GM12801 (cell line): Measurements from ENCODE around the gene RNF103.

Experiments
- CTCF ChIP-seq: IDR thresholded peaks from one replicate; pipeline ENCODE4 v1.5.1; 2011; ENCODE audit warnings: control low read depth; ENCODE audit not compliant: insufficient read length; ENCODE audit errors: extremely low read depth

Gene RNF103

GRCh38 chr2:86648681-86649080, 25.0 kb upstream of the RNF103 start:
- TF ChIP-seq CTCF = no peak

GRCh38 chr2:86646865-86647264, 23.2 kb upstream of the RNF103 start:
- no peak for TF ChIP-seq CTCF

- TF ChIP-seq CTCF = no peak
These were observed 22.7 kb upstream of the RNF103 start for GRCh38 chr2:86646329-86646728.

GRCh38 chr2:86645752-86646151, 22.1 kb upstream of the RNF103 start:
- TF ChIP-seq CTCF = no peak

GRCh38 chr2:86638712-86639111, 15.0 kb upstream of the RNF103 start:
- no peak for TF ChIP-seq CTCF

DNA sequence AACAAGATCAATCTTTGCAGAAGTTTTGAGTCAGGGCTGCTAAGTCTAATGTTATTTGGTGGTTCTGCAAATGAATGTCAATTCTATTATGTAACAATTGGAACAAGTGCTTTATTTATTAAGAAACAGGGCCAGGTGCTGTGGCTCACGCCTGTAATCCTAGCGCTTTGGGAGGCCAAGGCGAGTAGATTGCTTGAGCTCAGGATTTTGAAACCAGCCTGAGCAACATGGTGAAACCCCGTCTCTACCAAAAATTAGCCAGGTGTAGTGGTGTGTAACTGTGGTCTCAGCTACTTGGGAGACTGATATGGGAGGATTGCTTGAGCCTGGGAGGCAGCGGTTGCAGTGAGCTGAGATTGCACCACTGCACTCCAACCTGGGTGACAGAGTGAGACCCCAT, 13.2 kb upstream of the RNF103 start:
- TF ChIP-seq CTCF = no peak

- no peak for TF ChIP-seq CTCF
These were observed 10.7 kb upstream of the RNF103 start for GRCh38 chr2:86634352-86634751.

DNA sequence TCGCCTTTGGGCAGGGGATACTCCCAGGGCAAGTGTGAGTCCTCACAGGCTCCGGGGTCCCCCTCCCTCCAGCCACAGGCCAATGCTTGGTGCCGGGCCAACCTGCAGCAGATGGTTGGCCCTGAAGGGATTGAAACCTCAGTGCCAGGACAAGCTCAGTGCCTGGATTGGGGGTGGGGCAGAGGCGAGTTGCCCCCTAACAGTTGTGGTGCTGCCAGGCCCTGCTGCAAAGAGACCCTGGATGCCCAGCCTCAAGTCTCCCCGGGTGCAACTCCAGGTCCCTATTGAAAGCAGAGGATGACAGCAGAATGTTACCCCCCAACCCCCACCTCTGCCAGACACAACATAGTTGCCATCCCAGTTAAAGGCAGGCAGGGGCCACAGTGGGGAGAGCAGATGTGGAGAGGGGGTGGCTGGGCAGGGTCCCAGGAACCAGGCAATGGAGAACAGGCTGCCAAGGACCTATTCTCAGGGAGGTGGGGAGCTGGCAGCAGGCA, 9.5 kb upstream of the RNF103 start:
- TF ChIP-seq CTCF = no peak
